ENCODE measurements around the gene CBR4. TPM values are rescaled to one million over a fixed set of nuclear protein-coding genes. Genes with fewer than 3 reads are reported as not detected.
A peak's percentile ranks its signal among the peaks of the same experiment; 100 is the strongest.

CBR4 gene
- total and polyA plus RNA-seq, 10 donors: 7.5 to 33.4 (median 21.3) TPM

DNA sequence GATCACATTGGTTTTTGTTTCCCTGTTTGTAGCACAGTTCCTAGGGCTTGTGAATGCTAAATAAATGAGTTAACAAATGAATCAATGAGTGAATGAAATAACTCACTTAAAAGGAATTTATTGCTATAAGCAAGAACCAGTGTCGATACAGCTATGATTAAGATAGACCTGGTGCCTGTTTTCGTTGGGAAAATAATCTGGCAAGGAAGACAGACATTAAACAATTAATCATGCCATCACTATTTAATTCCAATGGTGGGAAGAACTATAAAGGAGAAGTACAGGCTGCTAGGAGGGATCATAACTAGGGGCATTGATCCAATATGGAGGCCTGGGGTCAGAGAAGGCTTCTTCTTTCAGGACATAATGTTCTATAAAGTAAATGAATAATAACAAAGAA is 4.5 kb upstream of the CBR4 start:
- WGBS, 5 donors: 34 to 70% (median 38%) methylated on average over 2 of the region's 2 CpGs
- no peak overlapping the region for H3K4me3 ChIP-seq
- DNase-seq: no peak
- H3K27me3 ChIP-seq (replicated peaks in 1 of 7): no peaks in the 10 kb centered on the region
- no peaks in the 10 kb centered on the region for H3K9me3 ChIP-seq
- peaks cover 0 to 13% (median 5%) of the 10 kb centered on the region in 6 donors for H3K4me1 ChIP-seq
- H3K36me3 ChIP-seq: no peaks in the 10 kb centered on the region
- H3K27ac ChIP-seq: no peak overlapping the region
- no peak for TF ChIP-seq POLR2AphosphoS5 (IDR thresholded peaks at IDR 0.05)
- TF ChIP-seq, protein P1, sequence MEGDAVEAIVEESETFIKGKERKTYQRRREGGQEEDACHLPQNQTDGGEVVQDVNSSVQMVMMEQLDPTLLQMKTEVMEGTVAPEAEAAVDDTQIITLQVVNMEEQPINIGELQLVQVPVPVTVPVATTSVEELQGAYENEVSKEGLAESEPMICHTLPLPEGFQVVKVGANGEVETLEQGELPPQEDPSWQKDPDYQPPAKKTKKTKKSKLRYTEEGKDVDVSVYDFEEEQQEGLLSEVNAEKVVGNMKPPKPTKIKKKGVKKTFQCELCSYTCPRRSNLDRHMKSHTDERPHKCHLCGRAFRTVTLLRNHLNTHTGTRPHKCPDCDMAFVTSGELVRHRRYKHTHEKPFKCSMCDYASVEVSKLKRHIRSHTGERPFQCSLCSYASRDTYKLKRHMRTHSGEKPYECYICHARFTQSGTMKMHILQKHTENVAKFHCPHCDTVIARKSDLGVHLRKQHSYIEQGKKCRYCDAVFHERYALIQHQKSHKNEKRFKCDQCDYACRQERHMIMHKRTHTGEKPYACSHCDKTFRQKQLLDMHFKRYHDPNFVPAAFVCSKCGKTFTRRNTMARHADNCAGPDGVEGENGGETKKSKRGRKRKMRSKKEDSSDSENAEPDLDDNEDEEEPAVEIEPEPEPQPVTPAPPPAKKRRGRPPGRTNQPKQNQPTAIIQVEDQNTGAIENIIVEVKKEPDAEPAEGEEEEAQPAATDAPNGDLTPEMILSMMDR (IDR thresholded peaks at IDR 0.05 in 8 of 11, conservative IDR thresholded peaks at IDR 0.05 in 3 of 11): no peak
- intact Hi-C loops (cut with DNase I; ENCODE audit: low total_unique reads): no loop called here

DNA sequence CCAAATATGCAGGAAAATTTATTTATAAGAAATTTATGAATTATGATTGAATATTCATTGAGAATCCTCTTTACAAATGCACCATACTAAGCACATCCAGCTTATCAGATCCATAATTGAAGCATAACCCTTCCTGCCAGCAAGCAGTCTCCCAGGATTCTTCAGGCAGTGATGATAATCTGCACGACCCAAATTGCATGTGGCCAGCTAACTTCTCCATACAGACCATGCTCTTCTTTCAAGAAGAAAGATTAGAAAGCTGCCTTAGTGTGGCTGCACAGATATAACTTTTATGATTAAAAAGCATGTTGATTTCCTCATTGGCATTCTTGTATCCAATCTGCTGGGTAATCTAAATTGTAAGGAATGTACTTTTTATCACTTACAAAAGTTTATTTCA is 3.3 kb upstream of the CBR4 start:
- 82 to 100% (median 94%) methylated on average over 1 of the region's 1 CpG for WGBS, 5 donors
- TF ChIP-seq POLR2AphosphoS5 (IDR thresholded peaks at IDR 0.05): no peak
- TF ChIP-seq, protein P1 (IDR thresholded peaks at IDR 0.05 in 8 of 11, conservative IDR thresholded peaks at IDR 0.05 in 3 of 11): no peak
- TF ChIP-seq POLR2A (IDR thresholded peaks at IDR 0.05): no peak
- H3K27me3 ChIP-seq (replicated peaks in 1 of 7): no peaks in the 10 kb centered on the region
- no peak overlapping the region for H3K27ac ChIP-seq
- DNase-seq: no peak
- no peaks in the 10 kb centered on the region for H3K9me3 ChIP-seq
- peaks cover 5 to 25% (median 14%) of the 10 kb centered on the region in 6 donors for H3K4me1 ChIP-seq
- intact Hi-C loops (cut with DNase I; ENCODE audit: low total_unique reads): no loop called here
- H3K36me3 ChIP-seq: no peaks in the 10 kb centered on the region
- no peak overlapping the region for H3K4me3 ChIP-seq

DNA sequence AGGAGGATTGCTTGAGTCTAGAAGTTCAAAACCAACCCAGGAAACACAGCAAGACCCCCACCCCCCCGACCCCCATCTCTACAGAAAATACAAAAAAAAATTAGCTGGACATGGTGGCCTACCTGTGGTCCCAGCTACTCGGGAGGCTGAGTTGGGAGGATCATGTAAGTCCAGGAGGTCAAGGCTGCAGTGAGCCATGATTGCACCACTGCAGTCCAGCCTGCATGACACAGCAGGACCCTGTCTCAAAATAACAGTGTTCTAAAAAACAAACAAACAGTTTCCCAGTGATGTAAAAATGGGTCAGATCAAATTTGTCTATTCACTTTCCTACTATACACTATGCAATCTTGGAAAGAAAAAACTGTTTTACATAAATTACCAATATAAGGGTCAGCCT is 2.0 kb upstream of the CBR4 start:
- Histone ChIP-seq H3K27me3 (replicated peaks in 1 of 7) (no peaks in the 10 kb centered on the region), H3K4me3 (no peak overlapping the region), H3K27ac (no peak overlapping the region), H3K4me1 (peaks cover 5 to 39% (median 26%) of the 10 kb centered on the region in 6 donors), H3K9me3 (no peaks in the 10 kb centered on the region), H3K36me3 (no peaks in the 10 kb centered on the region)
- intact Hi-C loops (cut with DNase I; ENCODE audit: low total_unique reads): no loop called here
- 77 to 100% (median 79%) methylated on average over 2 of the region's 2 CpGs for WGBS, 5 donors
- DNase-seq: no peak
- TF ChIP-seq, protein P1 (IDR thresholded peaks at IDR 0.05 in 8 of 11, conservative IDR thresholded peaks at IDR 0.05 in 3 of 11): no peak
- TF ChIP-seq POLR2A (IDR thresholded peaks at IDR 0.05): no peak
- TF ChIP-seq POLR2AphosphoS5 (IDR thresholded peaks at IDR 0.05): no peak

DNA sequence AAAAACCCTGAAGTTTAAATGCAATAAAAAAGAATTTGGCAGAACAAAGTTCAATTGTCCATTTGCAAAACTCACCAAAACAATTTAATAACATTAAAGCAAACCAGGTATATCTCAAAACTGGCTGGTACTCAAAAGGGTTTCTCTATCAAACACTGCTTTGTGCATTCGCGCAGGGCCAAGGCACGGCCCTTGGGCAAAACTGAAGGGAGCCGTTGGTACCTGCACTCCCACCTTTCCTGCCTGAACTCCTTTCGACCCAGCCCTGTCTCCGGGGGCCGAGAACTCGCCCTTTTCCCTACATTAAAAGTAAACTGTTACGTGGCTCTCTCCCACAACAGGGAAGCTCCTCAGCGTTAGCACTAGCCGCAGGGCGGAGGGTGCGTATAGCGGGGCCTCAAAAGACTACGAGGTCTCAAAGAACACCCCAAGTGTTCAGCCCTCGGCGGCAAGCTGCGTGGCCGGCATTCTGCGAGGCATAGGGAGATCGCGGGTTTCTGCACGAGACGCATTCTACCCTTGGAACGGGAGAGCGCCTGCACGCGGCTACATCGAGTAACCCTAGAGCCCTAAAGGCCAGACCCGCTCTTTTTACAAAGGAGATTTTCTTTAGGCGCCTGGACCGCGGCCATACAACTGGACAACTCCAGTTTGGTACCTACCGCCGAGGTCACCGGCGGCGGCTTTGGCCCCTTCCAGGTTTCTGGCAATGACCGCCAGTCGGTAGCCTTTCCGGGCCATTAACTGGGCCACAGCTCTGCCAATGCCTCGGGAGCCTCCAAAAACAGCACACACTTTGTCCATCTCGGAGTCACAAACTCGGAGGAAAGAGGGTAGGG is 550 bp downstream of the CBR4 start:
- DNase-seq: peak; percentile 94
- intact Hi-C loops (cut with DNase I; ENCODE audit: low total_unique reads): no loop called here
- 0 to 2% (median 1%) methylated on average over 19 to 44 of the region's 44 CpGs for WGBS, 5 donors
- Histone ChIP-seq H3K4me3 (peak overlapping the region; percentile 49 to 75 (median 65)), H3K27me3 (replicated peaks in 1 of 7) (no peaks in the 10 kb centered on the region), H3K4me1 (peaks cover 10 to 58% (median 35%) of the 10 kb centered on the region in 6 donors), H3K36me3 (peaks cover 0 to 22% (median 6%) of the 10 kb centered on the region in 6 donors), H3K9me3 (no peaks in the 10 kb centered on the region), H3K27ac (peak overlapping the region; percentile 77 to 97 (median 95))
- TF ChIP-seq, protein P1 (IDR thresholded peaks at IDR 0.05 in 8 of 11, conservative IDR thresholded peaks at IDR 0.05 in 3 of 11): no peak
- TF ChIP-seq POLR2A (IDR thresholded peaks at IDR 0.05) (no peak), POLR2AphosphoS5 (IDR thresholded peaks at IDR 0.05) (no peak)

Data from spleen (tissue), 11 donors.